HG03196 (cell line): ENCODE data around the gene ZNF782.
"Not testable (repeated sequence)": the region's sequence is repeated elsewhere in the genome, so short reads cannot be mapped to it uniquely, and the experiment has no call there.

ENCODE experiments used
- ATAC-seq: cut with Tn5 transposase; IDR thresholded peaks from one replicate; pipeline ENCODE4 v1.9.1; 2021; ENCODE audit not compliant: unreplicated experiment

The ZNF782 gene

GRCh38 chr9:96854651-96855273 lies 448 bp upstream of the ZNF782 start:
- ATAC-seq, result no peak

GRCh38 chr9:96852676-96853075 lies 1.6 kb downstream of the ZNF782 start:
- no peak for ATAC-seq

DNA sequence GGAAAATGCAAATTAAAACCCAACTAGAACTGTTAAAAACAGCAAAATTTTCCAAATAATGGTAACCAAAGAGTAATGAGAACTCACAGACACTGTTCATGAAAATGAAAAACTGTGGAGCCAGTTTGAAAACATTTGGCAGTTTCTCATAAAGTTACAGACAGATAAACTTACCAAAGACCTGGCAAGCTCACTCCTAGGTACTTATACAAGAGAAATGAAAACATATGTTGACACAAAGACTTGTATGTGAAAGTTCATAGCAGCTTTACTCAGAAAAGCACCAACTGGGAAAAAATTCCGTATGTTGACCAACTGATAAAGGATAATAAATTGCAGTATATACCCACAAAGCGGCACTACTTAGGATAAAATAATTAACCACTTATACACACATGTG lies 10.3 kb downstream of the ZNF782 start:
- ATAC-seq, result no peak

DNA sequence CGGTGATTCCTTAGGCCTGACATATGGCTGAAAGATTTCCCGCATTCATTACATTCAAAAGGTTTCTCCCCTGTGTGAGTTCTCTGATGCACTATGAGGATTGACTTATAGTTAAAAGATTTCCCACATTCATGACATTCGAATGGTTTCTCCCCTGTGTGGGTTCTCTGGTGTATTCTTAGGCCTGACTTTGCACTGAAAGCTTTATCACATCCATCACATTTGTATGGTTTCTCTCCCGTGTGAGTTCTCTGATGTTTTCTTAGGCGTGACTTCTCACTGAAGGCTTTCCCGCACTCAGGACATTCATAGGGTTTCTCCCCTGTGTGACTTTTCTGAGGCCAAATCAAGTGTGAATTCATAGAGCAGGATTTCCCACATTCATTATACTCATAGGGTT lies 35.8 kb downstream of the ZNF782 start:
- no peak for ATAC-seq

GRCh38 chr9:96817973-96818372 lies 36.3 kb downstream of the ZNF782 start:
- no peak for ATAC-seq

GRCh38 chr9:96813607-96814006 lies 40.7 kb downstream of the ZNF782 start:
- ATAC-seq, result no peak

GRCh38 chr9:96798959-96799358 lies 55.4 kb downstream of the ZNF782 start:
- not testable (repeated sequence) for ATAC-seq

- ATAC-seq, result no peak
Measured at GRCh38 chr9:96784021-96784420, 70.3 kb downstream of the ZNF782 start.

DNA sequence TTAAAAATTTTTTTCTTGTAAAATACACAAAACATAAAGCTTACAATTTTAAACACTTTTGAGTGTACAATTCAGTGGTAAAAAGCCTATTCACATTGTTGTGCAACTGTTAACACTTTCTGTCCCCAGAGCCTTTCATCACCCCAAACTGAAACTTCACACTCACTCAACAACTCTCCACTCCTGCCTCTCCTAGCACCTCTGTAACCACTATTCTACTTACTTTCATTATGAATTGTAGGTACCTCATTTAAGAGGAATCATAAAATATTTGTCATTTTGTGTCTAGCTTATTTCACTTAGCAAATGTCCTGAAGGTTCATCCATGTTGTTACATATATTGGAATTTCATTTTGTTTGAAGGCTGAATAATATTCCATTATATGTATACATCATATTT lies 72.1 kb downstream of the ZNF782 start:
- no peak for ATAC-seq

GRCh38 chr9:96781552-96781951 lies 72.8 kb downstream of the ZNF782 start:
- ATAC-seq, result no peak

- no peak for ATAC-seq
Measured at GRCh38 chr9:96779089-96779488, 75.2 kb downstream of the ZNF782 start.

DNA sequence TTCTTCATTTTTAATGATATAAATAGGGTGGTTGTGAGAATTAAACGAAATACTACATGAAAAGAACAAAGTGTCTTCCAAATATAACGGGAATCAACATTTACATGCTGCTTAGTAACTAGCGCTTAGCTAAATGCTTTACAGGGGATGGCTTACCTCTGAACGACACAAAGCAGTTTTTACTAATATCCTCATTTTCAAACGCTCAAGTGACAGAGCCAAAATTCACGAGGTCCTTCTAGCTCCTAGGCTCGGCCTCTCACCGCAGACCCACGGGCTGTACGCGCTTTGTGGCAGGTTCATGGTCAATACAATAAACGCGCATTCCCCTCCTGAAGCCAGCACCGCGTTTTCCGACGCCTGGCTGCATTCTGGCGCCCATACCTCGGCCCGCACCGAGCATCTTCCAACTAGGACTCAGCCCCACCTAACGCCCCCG lies 76.9 kb downstream of the ZNF782 start:
- no peak for ATAC-seq

- ATAC-seq, result no peak
Measured at GRCh38 chr9:96771124-96771523, 83.2 kb downstream of the ZNF782 start.

- ATAC-seq, result no peak
Measured at GRCh38 chr9:96769989-96770388, 84.3 kb downstream of the ZNF782 start.
